ENCODE data around the gene STX11.

The STX11 gene

GRCh38 chr6:144143878-144144277, 6.4 kb upstream of the STX11 start:
- no peak for DNase-seq

- no peak for DNase-seq
Observed at GRCh38 chr6:144144996-144145395, 5.3 kb upstream of the STX11 start.

DNA sequence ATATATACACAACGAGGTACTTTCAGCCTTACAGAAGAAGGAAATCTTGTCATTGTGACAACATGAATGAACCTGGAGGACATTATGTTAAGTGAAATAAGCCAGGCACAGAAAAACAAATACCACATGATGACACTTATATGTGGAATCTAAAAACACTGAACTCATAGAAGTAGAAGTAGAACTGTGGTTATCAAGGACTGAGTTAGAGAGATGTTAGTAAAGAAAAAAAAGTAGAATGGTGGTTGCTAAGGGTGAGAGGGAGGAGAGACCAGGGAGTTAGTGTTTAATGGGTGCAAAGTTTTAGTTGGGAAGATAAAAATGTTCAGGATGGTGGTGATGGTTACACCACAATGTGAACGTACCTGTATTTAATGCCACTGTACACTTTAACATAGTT, 4.8 kb upstream of the STX11 start:
- DNase-seq, result no peak

GRCh38 chr6:144148886-144149285, 1.4 kb upstream of the STX11 start:
- no peak for DNase-seq

DNA sequence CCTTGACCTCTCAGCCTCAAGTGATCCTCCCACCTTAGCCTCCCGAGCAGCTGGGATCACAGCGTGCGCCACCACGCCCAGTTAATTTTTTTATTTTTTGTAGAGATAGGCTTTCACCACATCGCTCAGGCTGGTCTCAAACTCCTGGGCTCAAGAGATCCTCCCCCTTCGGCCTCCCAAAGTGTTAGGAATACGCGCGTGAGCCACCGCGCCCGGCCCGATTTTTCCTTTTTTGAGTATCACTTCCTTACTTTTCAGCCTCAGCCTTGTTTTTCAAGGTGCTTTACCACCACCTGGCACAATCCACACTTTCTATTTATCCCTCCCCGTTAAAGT, 791 bp upstream of the STX11 start:
- peak; percentile 14 for DNase-seq

DNA sequence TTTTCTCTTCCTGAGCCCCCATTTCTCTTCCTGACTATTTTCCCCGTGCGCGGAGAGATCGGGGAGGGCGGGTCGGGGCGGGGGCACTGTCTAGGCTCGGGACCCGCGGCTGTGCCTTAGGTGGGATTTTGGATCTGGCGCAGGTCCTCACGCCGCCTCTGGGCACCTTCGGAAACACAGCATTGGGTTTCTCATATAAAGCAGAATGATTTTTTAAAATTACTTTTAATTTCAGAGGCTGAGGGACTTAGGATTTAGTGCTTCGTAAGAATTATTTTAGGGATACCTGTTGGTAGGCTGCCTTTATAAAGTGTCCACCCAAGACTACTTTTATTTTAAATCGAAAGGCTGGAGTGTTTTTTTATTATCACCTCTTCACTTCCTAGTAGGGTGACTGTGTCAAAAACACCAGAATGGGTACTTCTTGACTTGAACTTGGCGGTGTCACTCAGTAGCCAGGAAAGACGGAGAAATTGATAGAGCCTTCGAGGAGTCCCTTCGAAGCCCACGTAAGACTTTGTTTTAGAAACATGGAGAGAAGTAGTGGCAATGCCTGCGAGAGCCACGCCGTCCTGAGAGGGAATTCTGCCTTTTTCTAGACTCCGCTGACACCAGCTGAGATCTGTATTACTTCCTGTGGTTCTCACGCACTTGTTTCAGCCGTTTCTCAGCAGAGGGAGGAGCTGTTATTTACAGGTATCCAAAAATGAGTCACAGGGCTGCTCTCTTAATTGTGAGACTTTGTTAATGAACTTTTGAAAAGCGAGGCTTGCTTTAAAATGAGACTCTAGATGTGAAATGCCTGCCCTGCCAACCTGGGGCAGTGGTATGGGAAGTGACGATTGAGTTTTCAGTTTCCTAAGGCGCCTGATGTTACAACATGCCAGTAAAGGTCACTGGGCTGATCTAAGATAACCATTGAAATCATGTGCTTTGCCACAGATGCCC, 667 bp downstream of the STX11 start:
- peak; percentile 70 for DNase-seq

DNA sequence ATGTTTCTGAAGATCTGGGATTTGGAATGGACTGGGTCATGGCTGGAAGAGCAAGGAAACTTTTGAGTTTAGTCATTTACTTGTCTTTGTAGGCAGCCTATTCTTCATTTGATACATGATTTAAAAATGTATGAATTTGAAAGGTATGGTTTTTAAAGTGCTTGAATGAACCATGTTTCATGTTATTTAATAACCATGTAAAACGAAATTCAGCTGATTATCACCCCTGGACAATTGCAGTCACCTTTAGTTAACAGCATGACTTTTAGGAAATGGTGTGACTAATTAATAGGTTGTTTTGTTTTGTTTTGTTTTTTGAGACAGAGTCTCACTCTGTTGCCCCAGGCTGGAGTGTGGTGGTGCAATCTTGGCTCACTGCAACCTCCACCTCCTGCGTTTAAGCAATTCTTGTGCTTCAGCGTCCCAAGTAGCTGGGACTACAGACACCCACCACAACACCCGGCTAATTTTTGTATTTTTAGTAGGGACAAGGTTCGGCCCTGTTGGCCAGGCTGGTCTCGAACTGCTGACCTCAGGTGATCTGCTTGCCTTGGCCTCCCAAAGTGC, 2.1 kb downstream of the STX11 start:
- DNase-seq, result no peak

DNA sequence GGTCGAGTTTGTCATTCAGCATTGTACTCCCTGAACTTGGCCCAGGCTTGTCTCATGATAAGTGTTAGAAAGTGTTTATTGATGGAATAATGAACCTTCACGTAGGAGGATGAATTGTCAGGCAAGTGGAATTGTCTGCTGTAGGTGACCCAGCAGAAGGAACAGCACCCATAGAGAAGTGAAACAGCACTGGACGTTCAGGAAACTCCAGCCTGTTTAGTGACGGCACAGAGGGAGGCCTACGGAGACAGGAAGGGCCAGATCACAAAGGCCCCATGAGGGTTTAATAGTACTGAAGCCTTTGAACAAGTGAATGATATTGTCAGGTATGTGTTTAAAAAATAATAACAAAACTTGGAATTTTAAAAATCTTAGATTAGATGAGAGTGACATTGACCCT, 2.9 kb downstream of the STX11 start:
- DNase-seq, result peak; percentile 52

- DNase-seq, result no peak
Observed at GRCh38 chr6:144153971-144154370, 3.7 kb downstream of the STX11 start.

GRCh38 chr6:144155529-144155928, 5.2 kb downstream of the STX11 start:
- no peak for DNase-seq

- DNase-seq, result peak; percentile 92
Observed at GRCh38 chr6:144156338-144156737, 6.0 kb downstream of the STX11 start.

- no peak for DNase-seq
Observed at GRCh38 chr6:144156991-144157390, 6.7 kb downstream of the STX11 start.

DNA sequence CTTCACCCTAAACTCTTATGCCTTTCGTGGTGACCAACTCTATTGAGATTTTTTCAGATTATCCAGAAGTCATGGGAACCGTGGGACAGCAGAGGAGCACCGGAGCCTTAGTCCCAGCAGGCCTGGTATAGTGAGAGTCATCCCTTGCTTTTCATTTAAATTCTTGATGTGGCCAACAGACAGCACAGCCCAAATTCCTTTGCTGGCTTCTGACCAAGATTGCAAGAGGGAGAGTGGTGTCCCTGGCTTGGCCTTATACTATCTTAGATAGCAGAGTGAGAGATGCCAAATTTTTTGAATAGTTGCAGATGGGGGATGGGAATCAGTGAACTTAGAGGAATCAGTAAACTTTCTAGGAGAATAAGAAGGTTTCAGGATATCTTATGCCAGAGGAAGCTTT, 7.8 kb downstream of the STX11 start:
- no peak for DNase-seq

DNA sequence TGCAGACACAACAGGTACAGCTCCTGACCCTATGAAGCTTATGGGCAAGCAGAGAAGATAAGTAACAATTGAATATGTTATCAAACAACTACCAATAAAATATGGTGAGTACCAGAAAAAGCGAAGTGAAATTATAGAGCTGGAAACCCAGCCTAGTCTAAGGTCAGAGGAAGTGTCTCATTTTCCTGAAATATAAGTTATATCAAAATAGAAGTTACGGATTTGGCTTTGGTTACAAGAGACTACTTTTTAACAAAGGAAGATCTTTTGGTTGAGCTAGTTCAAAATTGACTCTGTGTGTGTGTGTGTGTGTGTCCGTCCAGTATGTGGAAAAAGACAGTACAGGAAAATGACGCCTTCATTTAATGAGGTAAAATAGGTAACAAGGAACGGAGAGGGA, 8.9 kb downstream of the STX11 start:
- DNase-seq, result peak; percentile 86

GRCh38 chr6:144159742-144160141, 9.4 kb downstream of the STX11 start:
- DNase-seq, result peak; percentile 58

DNA sequence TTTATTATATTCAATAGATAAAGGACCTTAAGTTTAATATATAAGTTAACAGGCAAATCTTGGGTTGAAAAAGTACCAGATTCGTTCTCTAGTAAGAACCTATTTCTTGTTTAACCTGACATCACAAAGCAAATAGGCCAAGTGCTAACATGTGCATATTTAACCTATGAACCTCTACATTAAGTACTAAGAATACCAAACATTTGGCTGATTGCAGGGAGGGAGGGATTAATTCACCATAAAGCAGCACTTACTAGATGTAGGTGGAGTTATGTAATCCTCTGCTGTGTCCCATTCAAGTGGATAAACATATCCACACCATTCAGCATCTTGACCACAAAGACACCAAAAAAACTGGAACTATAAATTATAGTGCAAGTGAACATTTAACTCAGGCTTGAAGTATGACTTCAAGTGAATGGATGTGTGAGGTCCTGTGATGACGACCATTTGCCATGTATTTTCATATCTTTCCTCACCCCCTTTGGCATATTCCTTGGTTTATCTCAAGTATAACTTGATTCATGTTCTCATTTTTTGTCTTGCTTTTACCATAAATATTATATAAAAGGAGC, 10.2 kb downstream of the STX11 start:
- peak; percentile 47 for DNase-seq

GRCh38 chr6:144161975-144162374, 11.7 kb downstream of the STX11 start:
- DNase-seq, result peak; percentile 52

DNA sequence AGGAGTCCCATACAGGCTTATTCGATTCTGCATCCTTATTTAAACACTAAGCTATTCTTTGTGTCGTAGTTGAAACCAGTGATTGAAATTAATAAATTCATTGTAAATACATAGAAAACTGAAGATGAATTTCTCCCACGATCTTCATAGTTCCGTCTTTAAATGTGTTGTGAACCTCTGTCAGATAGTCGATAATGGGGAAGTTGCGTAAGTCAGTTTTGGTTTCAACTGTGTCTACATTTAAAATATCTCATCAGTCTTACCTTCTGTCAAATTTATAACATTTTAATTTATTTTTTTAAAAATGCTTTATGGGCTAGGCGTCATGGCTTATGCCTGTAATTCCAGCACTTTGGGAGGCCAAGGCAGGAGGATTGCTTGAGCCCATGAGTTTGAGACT, 12.7 kb downstream of the STX11 start:
- DNase-seq, result peak; percentile 87

- no peak for DNase-seq
Observed at GRCh38 chr6:144165784-144166183, 15.5 kb downstream of the STX11 start.

GRCh38 chr6:144170044-144170443, 19.7 kb downstream of the STX11 start:
- DNase-seq, result no peak

- DNase-seq, result no peak
Observed at GRCh38 chr6:144171406-144171805, 21.1 kb downstream of the STX11 start.

- DNase-seq, result no peak
Observed at GRCh38 chr6:144174006-144174405, 23.7 kb downstream of the STX11 start.

GRCh38 chr6:144176043-144176442, 25.7 kb downstream of the STX11 start:
- no peak for DNase-seq

GRCh38 chr6:144177726-144178125, 27.4 kb downstream of the STX11 start:
- no peak for DNase-seq

Measured in MV-4-11 (cell line).